ENCODE data around the gene KRTAP10-11.
"Not testable (repeated sequence)": the region's sequence is repeated elsewhere in the genome, so short reads cannot be mapped to it uniquely, and the experiment has no call there.

Gene KRTAP10-11

GRCh38 chr21:44667612-44668011, 21.4 kb downstream of the KRTAP10-11 start:
- no peak for ATAC-seq

GRCh38 chr21:44670642-44671432, 24.6 kb downstream of the KRTAP10-11 start:
- ATAC-seq: no peak

- no peak for ATAC-seq
Observed at GRCh38 chr21:44671911-44672310, 25.7 kb downstream of the KRTAP10-11 start.

- no peak for ATAC-seq
Observed at GRCh38 chr21:44677881-44678280, 31.7 kb downstream of the KRTAP10-11 start.

- no peak for ATAC-seq
Observed at GRCh38 chr21:44681152-44681551, 34.9 kb downstream of the KRTAP10-11 start.

- ATAC-seq: no peak
Observed at GRCh38 chr21:44681861-44682579, 35.8 kb downstream of the KRTAP10-11 start, which contains the start of gene KRTAP12-1. Gene KRTAP12-1, minus strand, starts transcription at chr21:44682163. Its CDS starts 40 bp downstream, at chr21:44682123.

GRCh38 chr21:44682580-44683151, 36.5 kb downstream of the KRTAP10-11 start:
- ATAC-seq: no peak

GRCh38 chr21:44684077-44684476, 37.9 kb downstream of the KRTAP10-11 start:
- ATAC-seq: no peak

GRCh38 chr21:44684483-44684882, 38.3 kb downstream of the KRTAP10-11 start:
- ATAC-seq: no peak

- not testable (repeated sequence) for ATAC-seq
Observed at GRCh38 chr21:44685050-44685449, 38.8 kb downstream of the KRTAP10-11 start.

- no peak for ATAC-seq
Observed at GRCh38 chr21:44686000-44686781, 40.0 kb downstream of the KRTAP10-11 start.

- ATAC-seq: no peak
Observed at GRCh38 chr21:44686843-44687561, 40.8 kb downstream of the KRTAP10-11 start.

- ATAC-seq: no peak
Observed at GRCh38 chr21:44687671-44688070, 41.5 kb downstream of the KRTAP10-11 start.

GRCh38 chr21:44689740-44690139, 43.5 kb downstream of the KRTAP10-11 start:
- ATAC-seq: not testable (repeated sequence)

- no peak for ATAC-seq
Observed at GRCh38 chr21:44691686-44692085, 45.5 kb downstream of the KRTAP10-11 start.

GRCh38 chr21:44692798-44693512, 46.7 kb downstream of the KRTAP10-11 start:
- no peak for ATAC-seq

- no peak for ATAC-seq
Observed at GRCh38 chr21:44694776-44695175, 48.6 kb downstream of the KRTAP10-11 start.

GRCh38 chr21:44695184-44695583, 49.0 kb downstream of the KRTAP10-11 start:
- ATAC-seq: no peak

- ATAC-seq: no peak
Observed at GRCh38 chr21:44695641-44696040, 49.4 kb downstream of the KRTAP10-11 start.

GRCh38 chr21:44696572-44696971, 50.4 kb downstream of the KRTAP10-11 start:
- no peak for ATAC-seq

Measured in activated CD4-positive, CD25-positive, alpha-beta regulatory T cell treated with anti-CD3 and anti-CD28 coated beads, Interleukin-2, amount 50 U/mL, for 24 hours (primary cell).